Effector memory CD8-positive, alpha-beta T cell (primary cell): ENCODE results near the gene EYA3.

Experiments used
- ATAC-seq: fragments of 150-1000 bp; cut with Tn5 transposase; replicated peaks from 2 replicates; pipeline ENCODE4 v1.10.0; 2021; ENCODE audit warnings: mild to moderate bottlenecking, moderate library complexity
- DNase-seq, 3 experiments: peaks; one replicate each; pipeline ENCODE4 v3.0.0; 2021
- H3K27ac Mint-ChIP-seq, 2 donors: one replicate each; pipeline ENCODE4 v1.8.0; 2022; ENCODE audit warnings: mild to moderate bottlenecking in 2 of 2, mixed read lengths in 2 of 2, moderate library complexity in 2 of 2
- H3K27me3 Mint-ChIP-seq, 2 donors: one replicate each; pipeline ENCODE4 v1.8.0; 2022; ENCODE audit warnings: mixed read lengths in 2 of 2
- H3K36me3 Mint-ChIP-seq: one replicate; pipeline ENCODE4 v1.8.0; 2022; ENCODE audit warnings: mild to moderate bottlenecking, moderate library complexity, mixed read lengths; ENCODE audit not compliant: insufficient read depth
- H3K4me1 Mint-ChIP-seq, 2 donors: one replicate each; pipeline ENCODE4 v1.8.0; 2022; ENCODE audit warnings: low read depth in 2 of 2, mixed read lengths in 2 of 2
- H3K4me3 Mint-ChIP-seq, 2 donors: one replicate each; pipeline ENCODE4 v1.8.0; 2022; ENCODE audit warnings: mild to moderate bottlenecking in 2 of 2, mixed read lengths in 2 of 2, moderate library complexity in 2 of 2
- H3K9me3 Mint-ChIP-seq, 2 donors: one replicate each; pipeline ENCODE4 v1.8.0; 2022; ENCODE audit warnings: mixed read lengths in 2 of 2
- total RNA-seq, 9 experiments: gene quantifications; one replicate each; lab custom pipeline; 2026; lab: John Stamatoyannopoulos, UW

EYA3 gene, protein sequence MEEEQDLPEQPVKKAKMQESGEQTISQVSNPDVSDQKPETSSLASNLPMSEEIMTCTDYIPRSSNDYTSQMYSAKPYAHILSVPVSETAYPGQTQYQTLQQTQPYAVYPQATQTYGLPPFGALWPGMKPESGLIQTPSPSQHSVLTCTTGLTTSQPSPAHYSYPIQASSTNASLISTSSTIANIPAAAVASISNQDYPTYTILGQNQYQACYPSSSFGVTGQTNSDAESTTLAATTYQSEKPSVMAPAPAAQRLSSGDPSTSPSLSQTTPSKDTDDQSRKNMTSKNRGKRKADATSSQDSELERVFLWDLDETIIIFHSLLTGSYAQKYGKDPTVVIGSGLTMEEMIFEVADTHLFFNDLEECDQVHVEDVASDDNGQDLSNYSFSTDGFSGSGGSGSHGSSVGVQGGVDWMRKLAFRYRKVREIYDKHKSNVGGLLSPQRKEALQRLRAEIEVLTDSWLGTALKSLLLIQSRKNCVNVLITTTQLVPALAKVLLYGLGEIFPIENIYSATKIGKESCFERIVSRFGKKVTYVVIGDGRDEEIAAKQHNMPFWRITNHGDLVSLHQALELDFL
- 14.8 to 56.1 (median 50.0) reads per million in 9 experiments for total RNA-seq

DNA sequence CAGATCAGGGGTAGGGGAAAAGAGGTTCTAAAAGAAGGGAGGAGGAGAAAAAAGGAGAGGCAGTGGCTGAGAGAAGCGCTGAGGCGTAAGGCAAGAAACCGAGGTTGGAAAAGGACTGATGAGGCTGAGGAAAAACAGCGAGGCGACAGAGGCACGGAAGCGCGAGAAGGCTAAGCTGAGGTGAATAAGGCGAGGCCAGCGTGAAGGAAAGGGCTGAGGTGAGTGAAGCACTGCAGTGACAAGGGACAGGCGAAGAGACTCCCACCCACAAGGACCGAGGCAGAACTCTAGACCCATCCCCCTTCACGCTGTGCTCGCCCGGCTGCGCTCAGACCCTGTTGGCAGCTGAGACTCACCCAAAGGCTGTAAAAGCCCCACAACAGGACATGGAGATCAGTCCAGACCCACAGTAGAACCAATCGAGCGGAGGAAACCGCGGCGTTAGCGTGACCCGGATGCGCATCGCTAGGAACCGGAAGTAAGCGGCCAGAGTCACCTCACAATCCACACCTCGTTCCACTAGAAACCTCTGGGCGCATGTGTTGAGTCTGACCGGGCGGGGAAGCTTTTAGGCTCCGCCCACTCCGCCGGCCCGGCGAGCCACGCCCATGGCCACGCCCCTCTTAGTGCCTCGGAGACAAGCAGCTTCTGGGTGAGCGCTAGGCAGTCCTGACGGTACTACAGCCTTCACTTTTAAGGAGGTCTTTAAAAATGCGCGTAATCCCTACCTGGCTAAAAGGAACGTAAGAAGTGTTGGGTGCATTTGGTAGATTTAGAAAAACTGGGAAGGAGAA lies at the start of gene EYA3:
Gene EYA3 (minus strand): TSS at position 443 of the 794 bp plus-strand sequence. CDS start 30,584 bp downstream, outside the sequence.
- Mint-ChIP-seq H3K36me3 (peaks cover 14% of the 10 kb centered on the region), H3K9me3 (no peaks in the 10 kb centered on the region), H3K27ac (peak within 1 kb of the TSS; percentile 94 to 95), H3K4me3 (peak within 1 kb of the TSS; percentile 88 to 94), H3K4me1 (peaks cover 24 to 37% of the 10 kb centered on the region in 2 donors), H3K27me3 (no peaks in the 10 kb centered on the region)
- ATAC-seq (peak; percentile 90), DNase-seq (peak; percentile 99 to 100 (median 100))

DNA sequence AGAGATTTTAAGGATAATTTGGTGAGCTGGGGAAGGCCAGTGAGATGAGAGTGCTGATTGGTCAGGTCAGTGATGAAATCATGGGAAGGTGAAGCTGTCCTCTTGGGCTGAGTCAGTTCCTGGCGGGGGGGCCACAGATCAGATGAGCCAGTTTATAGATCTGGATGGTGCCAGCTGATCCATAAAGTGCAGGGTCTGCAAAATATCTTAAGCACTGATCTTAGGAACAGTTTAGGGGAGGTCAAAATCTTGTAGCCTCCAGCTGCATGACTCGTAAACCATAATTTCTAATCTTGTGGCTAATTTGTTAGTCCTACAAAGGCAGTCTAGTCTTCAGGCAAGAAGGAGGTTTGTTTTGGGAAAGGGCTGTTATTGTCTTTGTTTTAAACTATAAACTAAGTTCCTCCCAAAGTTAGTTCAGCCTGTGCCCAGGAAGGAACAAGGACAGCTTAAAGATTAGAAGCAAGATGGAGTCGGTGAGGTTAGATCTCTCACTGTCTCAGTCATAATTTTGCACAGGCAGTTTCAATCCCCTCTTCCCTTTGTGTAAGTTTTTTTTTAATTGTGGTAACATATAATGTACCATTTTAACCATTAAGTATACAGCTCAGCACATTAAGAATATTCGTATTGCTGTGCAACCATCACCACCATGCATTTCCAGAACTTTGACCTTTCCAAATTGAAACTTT lies 48.7 kb upstream of the EYA3 start:
- no peaks in the 10 kb centered on the region for H3K9me3 Mint-ChIP-seq
- H3K36me3 Mint-ChIP-seq = no peaks in the 10 kb centered on the region
- H3K27ac Mint-ChIP-seq = peak overlapping the region in 1 of 2 donors; percentile 33
- H3K4me3 Mint-ChIP-seq = no peak overlapping the region
- peaks cover 0 to 13% of the 10 kb centered on the region in 2 donors for H3K27me3 Mint-ChIP-seq
- DNase-seq (no peak), ATAC-seq (no peak)
- peaks cover 0 to 2% of the 10 kb centered on the region in 2 donors for H3K4me1 Mint-ChIP-seq

- H3K27ac Mint-ChIP-seq = peak overlapping the region in 1 of 2 donors; percentile 33
- peaks cover 0 to 13% of the 10 kb centered on the region in 2 donors for H3K27me3 Mint-ChIP-seq
- no peak for DNase-seq
- no peak overlapping the region for H3K4me3 Mint-ChIP-seq
- H3K9me3 Mint-ChIP-seq = no peaks in the 10 kb centered on the region
- H3K36me3 Mint-ChIP-seq = no peaks in the 10 kb centered on the region
- no peak for ATAC-seq
- H3K4me1 Mint-ChIP-seq = peaks cover 0 to 2% of the 10 kb centered on the region in 2 donors
Measured at GRCh38 chr1:28136169-28136921, 47.9 kb upstream of the EYA3 start.

DNA sequence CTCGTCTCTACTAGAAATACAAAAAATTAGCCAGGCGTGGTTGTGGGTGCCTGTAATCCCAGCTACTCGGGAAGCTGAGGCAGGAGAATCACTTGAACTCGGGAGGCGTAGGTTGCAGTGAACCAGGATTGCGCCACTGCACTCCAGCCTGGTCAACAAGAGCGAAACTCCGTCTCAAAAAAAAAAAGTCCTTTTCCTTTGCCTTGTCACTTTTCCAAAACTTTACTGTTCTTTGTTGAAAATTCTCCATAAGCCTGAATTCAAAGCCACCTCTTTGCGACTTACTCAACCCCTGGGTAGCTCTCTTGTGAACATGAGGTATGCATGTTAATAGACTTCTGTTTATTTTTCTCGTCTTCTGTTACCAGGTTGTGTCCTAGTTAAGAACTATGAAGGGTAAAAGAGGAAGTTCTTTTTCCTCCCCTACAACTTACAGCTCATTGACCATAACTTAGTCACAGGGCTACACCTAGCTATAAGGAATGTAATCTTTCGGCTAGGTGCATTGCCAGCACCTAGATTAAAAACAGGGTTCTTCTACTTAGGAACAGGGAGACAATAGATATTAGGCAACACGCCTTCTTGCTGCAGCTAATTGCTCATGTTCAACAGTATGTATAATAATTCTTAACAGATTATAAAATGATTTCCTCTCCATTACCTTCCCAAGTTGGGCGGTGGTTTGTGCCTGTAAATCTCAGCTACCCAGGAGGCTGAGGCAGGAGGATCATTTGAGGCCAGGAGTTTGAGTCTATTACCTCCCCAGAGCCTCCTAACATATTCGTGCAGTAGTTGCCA lies 47.2 kb upstream of the EYA3 start:
- Mint-ChIP-seq H3K27ac (no peak overlapping the region), H3K4me3 (no peak overlapping the region), H3K27me3 (peaks cover 0 to 13% of the 10 kb centered on the region in 2 donors), H3K4me1 (peaks cover 0 to 2% of the 10 kb centered on the region in 2 donors), H3K9me3 (no peaks in the 10 kb centered on the region), H3K36me3 (no peaks in the 10 kb centered on the region)
- ATAC-seq = peak; percentile 51
- no peak for DNase-seq

GRCh38 chr1:28134651-28135207 lies 46.3 kb upstream of the EYA3 start:
- no peak for ATAC-seq
- no peaks in the 10 kb centered on the region for H3K9me3 Mint-ChIP-seq
- H3K4me1 Mint-ChIP-seq = peaks cover 0 to 2% of the 10 kb centered on the region in 2 donors
- H3K36me3 Mint-ChIP-seq = no peaks in the 10 kb centered on the region
- H3K4me3 Mint-ChIP-seq = no peak overlapping the region
- H3K27ac Mint-ChIP-seq = no peak overlapping the region
- no peak for DNase-seq
- peaks cover 0 to 12% of the 10 kb centered on the region in 2 donors for H3K27me3 Mint-ChIP-seq

- Mint-ChIP-seq H3K4me1 (peaks cover 0 to 2% of the 10 kb centered on the region in 2 donors), H3K4me3 (no peak overlapping the region), H3K36me3 (no peaks in the 10 kb centered on the region), H3K27me3 (peaks cover 4 to 6% of the 10 kb centered on the region in 2 donors), H3K27ac (no peak overlapping the region), H3K9me3 (no peaks in the 10 kb centered on the region)
- no peak for ATAC-seq
- no peak for DNase-seq
Measured at GRCh38 chr1:28132171-28133167, 44.1 kb upstream of the EYA3 start.

DNA sequence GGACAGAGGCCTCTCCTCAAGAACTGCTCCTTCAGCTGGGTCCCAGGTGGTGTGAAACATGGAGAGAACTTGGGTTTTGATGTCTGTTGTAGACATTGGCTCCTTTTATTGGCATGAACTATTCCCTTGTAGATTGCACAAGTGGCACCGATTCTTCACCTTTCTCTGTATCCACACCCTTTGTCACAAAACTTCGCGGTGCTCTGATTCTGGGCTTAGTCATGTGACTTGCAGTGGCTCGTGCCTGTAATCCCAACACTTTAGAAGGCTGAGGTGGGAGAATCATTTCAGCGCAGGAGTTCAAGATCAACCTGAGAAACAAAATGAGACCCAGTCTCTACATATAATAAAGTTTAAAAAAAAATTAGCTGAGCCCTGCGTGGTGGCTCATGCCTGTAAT lies 42.5 kb upstream of the EYA3 start:
- ATAC-seq (no peak), DNase-seq (no peak)
- Mint-ChIP-seq H3K27ac (no peak overlapping the region), H3K4me1 (no peaks in the 10 kb centered on the region), H3K9me3 (no peaks in the 10 kb centered on the region), H3K27me3 (peaks cover 5 to 16% of the 10 kb centered on the region in 2 donors), H3K36me3 (no peaks in the 10 kb centered on the region), H3K4me3 (no peak overlapping the region)

DNA sequence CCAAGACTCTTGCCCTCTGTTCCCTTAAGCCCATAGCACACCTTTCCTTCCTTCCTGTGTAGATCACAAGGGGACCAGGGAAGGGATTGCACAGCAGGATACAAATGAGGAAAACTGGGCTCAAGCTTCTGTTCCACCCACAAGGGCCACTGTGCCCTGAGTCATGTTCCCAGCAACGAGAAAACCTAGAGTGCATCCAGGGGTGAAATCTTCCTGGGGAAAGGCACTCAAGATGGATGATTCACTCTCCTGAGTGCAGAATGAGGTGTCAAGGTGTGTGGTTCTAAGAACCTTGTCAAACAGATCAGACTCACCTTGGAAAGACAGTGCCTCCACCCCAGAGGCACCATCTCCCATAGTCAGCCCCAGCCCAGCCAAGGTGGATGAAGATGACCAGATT lies 40.7 kb upstream of the EYA3 start:
- no peaks in the 10 kb centered on the region for H3K4me1 Mint-ChIP-seq
- no peak overlapping the region for H3K4me3 Mint-ChIP-seq
- ATAC-seq (no peak), DNase-seq (no peak)
- H3K9me3 Mint-ChIP-seq = no peaks in the 10 kb centered on the region
- H3K27ac Mint-ChIP-seq = no peak overlapping the region
- no peaks in the 10 kb centered on the region for H3K36me3 Mint-ChIP-seq
- peaks cover 5 to 23% of the 10 kb centered on the region in 2 donors for H3K27me3 Mint-ChIP-seq

DNA sequence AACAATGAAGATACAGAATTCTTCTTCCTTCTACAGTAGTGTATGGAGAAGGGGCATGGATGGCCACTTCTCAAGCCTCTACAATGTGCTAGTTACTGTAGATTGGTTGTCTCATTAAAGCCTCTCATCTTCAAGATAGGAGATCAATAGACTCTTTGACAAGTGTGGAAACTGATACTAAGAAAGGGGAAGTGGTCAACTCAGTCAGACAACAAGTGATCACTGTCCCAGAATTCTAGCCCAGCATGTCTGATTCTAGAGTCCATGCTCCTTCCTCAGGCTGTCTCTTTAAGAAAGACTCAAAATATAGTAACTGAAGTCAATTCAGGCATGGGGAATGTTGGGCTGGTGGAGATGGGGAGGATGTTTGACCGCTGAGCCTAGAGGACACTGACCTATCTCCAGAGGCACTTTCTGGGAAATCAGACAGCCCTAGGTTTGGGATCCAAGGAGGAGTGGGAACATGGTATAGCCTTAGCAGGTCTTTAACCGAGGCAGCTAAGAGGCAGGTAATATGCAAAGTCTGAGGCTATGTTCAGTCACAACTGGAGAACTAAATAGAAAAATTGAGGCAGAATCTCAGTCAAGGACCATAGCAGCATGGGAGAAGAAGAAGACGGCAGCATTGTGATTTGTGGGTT lies 39.3 kb upstream of the EYA3 start:
- Mint-ChIP-seq H3K27ac (peak overlapping the region in 1 of 2 donors; percentile 62), H3K9me3 (no peaks in the 10 kb centered on the region), H3K4me3 (no peak overlapping the region), H3K27me3 (peaks cover 5 to 23% of the 10 kb centered on the region in 2 donors), H3K4me1 (no peaks in the 10 kb centered on the region), H3K36me3 (no peaks in the 10 kb centered on the region)
- DNase-seq (no peak), ATAC-seq (no peak)

GRCh38 chr1:28126783-28127490 lies 38.5 kb upstream of the EYA3 start:
- Mint-ChIP-seq H3K27me3 (peaks cover 5 to 23% of the 10 kb centered on the region in 2 donors), H3K4me3 (no peak overlapping the region), H3K27ac (no peak overlapping the region), H3K4me1 (no peaks in the 10 kb centered on the region), H3K36me3 (no peaks in the 10 kb centered on the region), H3K9me3 (no peaks in the 10 kb centered on the region)
- ATAC-seq (no peak), DNase-seq (no peak)
